ENCODE measurements around the gene ATXN7L3B.

The ATXN7L3B gene

GRCh38 chr12:74552201-74552600 lies 14.6 kb downstream of the ATXN7L3B start:
- no peak for DNase-seq

DNA sequence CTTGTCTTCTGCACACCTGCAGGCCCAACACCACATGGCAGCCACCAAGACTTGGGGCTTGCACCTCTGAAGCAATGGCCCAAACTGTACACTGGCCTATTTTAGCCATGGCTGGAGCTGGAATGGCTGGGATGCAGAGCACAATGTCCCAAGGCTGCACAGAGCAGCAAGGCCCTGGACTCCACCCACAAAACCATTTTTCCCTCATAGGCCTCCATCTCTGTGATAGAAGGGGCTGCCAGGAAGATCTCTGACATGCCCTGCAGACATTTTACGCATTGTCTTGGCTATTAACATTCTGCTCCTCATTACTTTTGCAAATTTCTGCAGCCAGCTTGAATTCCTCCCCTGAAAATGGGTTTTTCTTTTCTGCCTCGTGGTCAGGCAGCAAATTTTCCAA lies 22.1 kb downstream of the ATXN7L3B start:
- no peak for DNase-seq

GRCh38 chr12:74563927-74564326 lies 26.3 kb downstream of the ATXN7L3B start:
- no peak for DNase-seq

- DNase-seq, result no peak
Observed at GRCh38 chr12:74578486-74578885, 40.9 kb downstream of the ATXN7L3B start.

DNA sequence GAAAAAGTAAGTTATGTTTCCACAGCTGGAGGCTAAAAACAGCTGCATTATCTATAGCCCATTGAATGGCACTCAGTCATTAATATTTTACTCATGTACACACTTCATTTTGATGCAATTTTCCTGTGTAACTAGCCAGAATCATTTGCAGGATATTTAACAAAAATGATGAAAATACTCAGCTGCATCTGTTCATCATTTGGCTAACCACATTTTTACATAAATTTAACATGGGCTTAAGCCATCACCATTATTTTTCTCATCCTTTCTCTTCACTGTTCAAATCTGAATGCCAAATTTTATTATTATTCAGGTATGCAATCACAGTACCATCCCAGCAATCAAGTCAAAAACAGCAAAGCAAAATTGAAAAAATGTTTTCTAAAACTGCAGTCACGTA lies 41.8 kb downstream of the ATXN7L3B start:
- no peak for DNase-seq

DNA sequence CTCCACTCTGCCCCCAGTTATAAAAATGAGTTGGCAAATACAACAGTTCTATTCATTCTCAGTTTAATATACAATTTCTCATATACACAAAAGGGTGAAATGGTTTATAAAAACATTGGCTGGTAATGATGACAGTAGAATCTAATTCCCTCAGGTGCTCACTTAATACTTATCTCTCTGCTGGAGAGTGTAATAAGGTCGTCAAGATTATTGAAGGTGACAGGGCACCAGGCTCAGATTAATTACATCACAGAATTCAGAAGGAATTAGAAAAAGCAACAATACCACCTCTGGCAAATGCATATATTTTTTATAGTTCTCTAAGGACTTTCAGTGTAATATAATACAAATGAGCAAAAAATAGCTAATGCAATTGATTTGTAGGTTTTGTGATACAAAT lies 42.3 kb downstream of the ATXN7L3B start:
- no peak for DNase-seq

DNA sequence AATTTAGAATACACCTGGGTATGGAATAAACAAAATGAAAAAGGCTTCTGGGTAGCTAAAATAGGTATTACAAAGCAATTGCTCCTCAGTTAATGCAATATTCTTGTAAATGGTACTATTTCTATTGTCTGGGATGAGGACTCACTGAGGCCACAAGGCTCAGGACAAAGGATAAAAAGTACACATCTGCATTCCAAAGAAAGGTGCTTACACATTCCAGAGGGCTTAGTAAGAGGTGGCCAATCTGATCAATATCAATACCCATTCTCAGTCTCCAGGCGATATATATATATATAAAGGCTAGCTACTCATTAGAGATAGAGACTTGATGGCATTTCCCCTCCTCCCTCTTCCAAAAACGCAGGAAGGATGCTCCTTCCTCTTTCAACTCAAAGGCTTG lies 43.8 kb downstream of the ATXN7L3B start:
- no peak for DNase-seq

DNA sequence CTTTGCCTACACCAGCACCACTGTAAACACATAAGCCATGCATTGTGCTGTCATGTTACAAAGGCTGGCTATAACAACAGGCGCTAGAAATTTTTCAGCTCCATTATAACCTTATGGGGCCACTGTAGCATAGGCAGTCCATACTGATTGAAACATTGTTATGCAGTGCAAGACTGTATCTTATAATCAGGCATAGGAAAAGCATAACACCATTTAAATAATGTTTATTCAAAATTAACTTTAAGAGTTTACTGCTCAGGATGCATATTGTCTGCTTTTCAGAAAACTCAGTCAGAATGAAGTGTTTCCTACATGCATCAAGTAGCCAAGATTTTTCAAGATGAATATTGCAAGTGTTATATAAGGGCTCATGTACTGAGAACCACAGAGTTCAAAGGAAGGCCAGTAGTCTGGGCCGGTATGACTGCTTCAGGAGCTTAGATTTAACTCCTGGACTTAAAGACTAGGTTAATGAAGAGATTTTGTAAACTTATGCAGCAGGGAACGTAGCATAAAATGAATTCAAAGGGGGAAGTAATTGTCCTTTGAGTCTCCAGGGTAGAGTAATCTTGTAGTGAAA lies 46.9 kb downstream of the ATXN7L3B start:
- no peak for DNase-seq

GRCh38 chr12:74586251-74586650 lies 48.6 kb downstream of the ATXN7L3B start:
- no peak for DNase-seq
